Effector memory CD4-positive, alpha-beta T cell (primary cell): ENCODE measurements around the gene YRDC.
A peak's percentile ranks its signal among the peaks of the same experiment; 100 is the strongest.

Source experiments
- DNase-seq, 3 donors: peaks; one replicate each; pipeline ENCODE4 v3.0.0-alpha.2; 2020
- H3K27ac ChIP-seq: 2 replicates; pipeline ENCODE4 v1.7.0; 2013; ENCODE audit warnings: mild to moderate bottlenecking, low read length, moderate library complexity; ENCODE audit not compliant: insufficient read depth, poor library complexity, severe bottlenecking
- H3K27me3 ChIP-seq: replicated peaks from 2 replicates; pipeline ENCODE4 v1.7.0; 2013; ENCODE audit warnings: mild to moderate bottlenecking, low read length; ENCODE audit not compliant: insufficient read depth, control insufficient read depth, poor library complexity, severe bottlenecking
- H3K36me3 ChIP-seq: 2 replicates; pipeline ENCODE4 v1.7.0; 2013; ENCODE audit warnings: mild to moderate bottlenecking, low read length, moderate library complexity; ENCODE audit not compliant: control insufficient read depth, insufficient read depth
- H3K4me1 ChIP-seq: 2 replicates; pipeline ENCODE4 v1.7.0; 2013; ENCODE audit warnings: low read length, mild to moderate bottlenecking; ENCODE audit not compliant: control insufficient read depth, insufficient read depth, poor library complexity, severe bottlenecking
- H3K4me3 ChIP-seq: 2 replicates; pipeline ENCODE4 v1.7.0; 2013; ENCODE audit warnings: low read length, low read depth, mild to moderate bottlenecking; ENCODE audit not compliant: insufficient read depth, poor library complexity, severe bottlenecking
- H3K9me3 ChIP-seq: 2 replicates; pipeline ENCODE4 v1.7.0; 2013; ENCODE audit warnings: mild to moderate bottlenecking, low read length, moderate library complexity; ENCODE audit not compliant: control insufficient read depth

YRDC gene

DNA sequence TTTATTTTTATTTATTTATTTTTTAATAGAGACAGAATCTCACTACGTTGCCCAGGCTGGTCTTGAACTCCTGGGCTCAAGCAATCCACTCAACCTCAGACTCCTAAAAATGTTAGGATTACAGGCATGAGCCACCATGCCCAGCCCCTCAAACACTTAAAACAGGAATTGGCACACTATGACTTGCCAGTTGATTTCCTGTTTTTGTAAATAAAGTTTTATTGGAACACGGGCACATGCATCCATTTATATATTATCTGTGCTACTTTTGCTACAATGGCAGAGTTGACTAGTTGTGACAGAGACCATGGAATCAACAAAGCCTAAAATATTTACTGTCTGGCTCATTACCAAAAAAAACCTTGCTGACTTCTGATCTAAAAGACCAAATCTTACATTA is 16.0 kb upstream of the YRDC start:
- Histone ChIP-seq H3K27ac (no peak overlapping the region), H3K4me3 (no peak overlapping the region), H3K36me3 (peaks cover 37% of the 10 kb centered on the region), H3K27me3 (no peaks in the 10 kb centered on the region), H3K4me1 (no peaks in the 10 kb centered on the region), H3K9me3 (no peaks in the 10 kb centered on the region)
- no peak for DNase-seq

DNA sequence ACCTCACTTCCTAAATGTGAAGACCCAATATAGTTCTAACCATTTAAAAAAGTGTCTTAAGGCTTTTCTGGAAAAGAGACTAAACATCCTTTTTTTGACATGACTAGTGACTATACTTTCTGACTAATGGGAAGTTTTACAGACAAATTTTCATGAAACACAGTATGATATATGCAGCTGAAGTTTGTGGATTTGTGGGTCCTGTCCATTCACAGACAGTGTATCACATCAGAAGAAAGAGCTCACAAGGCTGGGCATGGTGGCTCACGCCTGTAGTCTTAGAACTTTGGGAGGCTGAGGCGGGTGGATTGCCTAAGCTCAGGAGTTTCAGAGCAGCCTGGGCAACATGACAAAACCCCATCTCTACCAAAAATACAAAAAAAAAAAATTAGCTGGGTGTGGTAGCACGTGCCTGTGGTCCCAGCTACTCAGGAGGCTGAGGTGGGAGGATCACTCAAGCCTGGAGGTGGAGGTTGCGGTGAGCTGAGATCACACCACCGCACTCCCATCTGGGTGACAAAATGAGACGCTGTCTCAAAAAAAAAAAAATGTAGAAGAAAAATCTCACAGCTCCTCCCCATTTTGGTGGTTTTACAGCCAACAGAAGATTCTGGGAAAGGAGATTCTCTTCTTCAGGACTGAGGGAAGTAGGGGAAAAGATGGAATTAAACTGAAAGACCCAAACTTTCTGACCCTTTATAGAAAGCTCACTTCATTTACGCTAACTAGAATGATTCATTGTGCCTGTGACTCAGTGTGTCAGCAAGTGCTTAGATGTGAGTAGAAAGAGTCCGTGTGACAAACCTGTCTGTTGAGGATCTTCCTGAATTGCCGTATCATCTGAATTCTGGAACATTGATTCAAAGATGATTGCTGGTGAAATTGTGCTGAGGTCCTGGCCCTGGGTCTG is 15.2 kb upstream of the YRDC start:
- DNase-seq: no peak
- no peaks in the 10 kb centered on the region for H3K9me3 ChIP-seq
- H3K27ac ChIP-seq: no peak overlapping the region
- H3K36me3 ChIP-seq: peaks cover 37% of the 10 kb centered on the region
- no peaks in the 10 kb centered on the region for H3K27me3 ChIP-seq
- no peaks in the 10 kb centered on the region for H3K4me1 ChIP-seq
- no peak overlapping the region for H3K4me3 ChIP-seq

DNA sequence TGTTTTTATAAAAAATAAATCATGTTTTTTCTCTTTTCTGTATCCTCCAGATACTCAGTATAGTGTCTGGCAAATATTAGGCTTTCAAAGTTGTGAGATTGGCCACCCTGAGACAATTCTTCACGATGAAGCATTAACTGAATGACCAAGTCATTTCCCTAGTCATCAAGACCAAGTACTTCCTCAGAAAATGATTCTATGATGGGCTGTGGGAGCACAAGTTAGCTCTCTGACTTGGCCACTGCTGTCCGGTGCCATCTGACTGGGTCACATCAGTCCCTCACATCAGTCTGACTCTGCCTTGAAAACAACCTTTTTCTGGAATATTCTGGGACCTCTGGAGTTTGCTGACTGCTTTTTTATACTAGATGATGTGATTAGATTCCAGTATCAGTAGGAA is 13.5 kb upstream of the YRDC start:
- Histone ChIP-seq H3K9me3 (no peaks in the 10 kb centered on the region), H3K4me3 (no peak overlapping the region), H3K4me1 (no peaks in the 10 kb centered on the region), H3K27ac (no peak overlapping the region), H3K27me3 (no peaks in the 10 kb centered on the region), H3K36me3 (peaks cover 45% of the 10 kb centered on the region)
- DNase-seq: no peak

DNA sequence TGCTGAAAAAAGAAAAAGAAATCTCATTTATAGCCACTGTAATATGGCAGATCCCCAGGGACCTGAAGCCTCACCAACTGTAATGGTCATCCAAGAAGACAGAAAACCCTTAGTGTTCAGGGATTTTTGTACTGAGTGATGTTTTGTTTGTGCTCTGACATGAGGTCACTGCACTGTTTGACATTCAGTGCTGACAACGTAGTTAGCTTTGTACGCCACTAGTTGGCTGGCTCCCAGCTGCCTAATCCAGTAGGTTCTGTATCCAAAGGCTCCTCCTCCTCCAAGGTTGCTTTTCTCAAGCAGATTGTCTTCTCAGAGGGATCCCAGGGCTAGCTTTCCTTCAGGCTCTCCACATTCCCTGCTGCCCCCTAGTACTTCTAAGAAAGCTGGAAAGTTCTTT is 9.5 kb upstream of the YRDC start:
- H3K27me3 ChIP-seq: no peaks in the 10 kb centered on the region
- no peak overlapping the region for H3K4me3 ChIP-seq
- H3K36me3 ChIP-seq: peaks cover 44% of the 10 kb centered on the region
- H3K9me3 ChIP-seq: no peaks in the 10 kb centered on the region
- no peak overlapping the region for H3K27ac ChIP-seq
- DNase-seq: no peak
- no peaks in the 10 kb centered on the region for H3K4me1 ChIP-seq

DNA sequence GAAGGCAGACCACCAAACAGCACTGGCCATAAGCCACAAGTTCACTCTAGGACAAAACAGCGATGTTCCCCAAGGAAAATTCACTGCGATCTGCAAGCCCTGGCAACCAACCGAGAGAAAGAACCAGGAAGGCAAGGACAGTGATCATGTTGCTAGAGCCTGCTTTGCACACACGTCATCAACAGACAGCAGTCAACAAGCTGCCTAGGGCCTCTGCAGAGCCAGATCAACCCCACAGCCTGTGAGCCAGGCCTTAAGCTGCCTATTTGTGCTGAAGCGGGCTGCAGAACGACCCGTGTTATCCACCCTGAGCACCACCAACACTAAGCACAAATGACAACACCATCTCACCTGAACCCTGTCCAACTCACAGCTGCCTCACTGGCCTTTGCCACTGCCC is 6.2 kb upstream of the YRDC start:
- Histone ChIP-seq H3K4me1 (no peaks in the 10 kb centered on the region), H3K4me3 (no peak overlapping the region), H3K9me3 (no peaks in the 10 kb centered on the region), H3K27ac (no peak overlapping the region), H3K27me3 (no peaks in the 10 kb centered on the region), H3K36me3 (peaks cover 20% of the 10 kb centered on the region)
- DNase-seq: no peak

DNA sequence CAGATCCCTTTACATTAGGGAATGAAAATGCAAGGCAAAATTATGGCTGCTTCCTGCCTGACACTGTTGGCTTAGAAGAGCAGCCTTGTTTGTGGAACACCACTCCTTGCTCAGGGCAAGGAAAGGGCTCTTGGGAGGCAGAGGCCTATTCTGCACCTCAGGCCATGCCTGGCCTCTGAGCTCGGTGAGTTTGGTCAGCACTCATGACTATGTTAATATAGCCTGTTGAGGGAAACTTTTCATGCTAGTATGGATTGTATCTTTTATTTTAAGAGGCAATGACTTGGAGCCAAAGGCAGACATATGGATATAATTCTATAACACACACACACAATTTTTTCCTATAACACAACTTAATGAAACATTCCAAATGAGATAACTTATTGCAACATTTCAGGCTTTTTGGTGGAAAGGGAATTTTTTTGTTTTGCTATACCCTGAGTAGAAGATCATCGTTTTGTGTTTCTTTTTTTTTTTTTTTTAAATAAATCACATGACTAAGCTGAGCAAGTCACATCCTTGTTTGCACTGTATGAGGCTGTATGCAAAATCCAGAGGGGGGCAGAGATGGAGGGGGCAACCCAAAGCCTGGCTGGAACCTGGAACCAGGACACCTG is 5.6 kb upstream of the YRDC start:
- no peaks in the 10 kb centered on the region for H3K9me3 ChIP-seq
- DNase-seq: no peak
- no peak overlapping the region for H3K27ac ChIP-seq
- peaks cover 20% of the 10 kb centered on the region for H3K36me3 ChIP-seq
- H3K4me3 ChIP-seq: no peak overlapping the region
- peaks cover 6% of the 10 kb centered on the region for H3K4me1 ChIP-seq
- H3K27me3 ChIP-seq: no peaks in the 10 kb centered on the region

DNA sequence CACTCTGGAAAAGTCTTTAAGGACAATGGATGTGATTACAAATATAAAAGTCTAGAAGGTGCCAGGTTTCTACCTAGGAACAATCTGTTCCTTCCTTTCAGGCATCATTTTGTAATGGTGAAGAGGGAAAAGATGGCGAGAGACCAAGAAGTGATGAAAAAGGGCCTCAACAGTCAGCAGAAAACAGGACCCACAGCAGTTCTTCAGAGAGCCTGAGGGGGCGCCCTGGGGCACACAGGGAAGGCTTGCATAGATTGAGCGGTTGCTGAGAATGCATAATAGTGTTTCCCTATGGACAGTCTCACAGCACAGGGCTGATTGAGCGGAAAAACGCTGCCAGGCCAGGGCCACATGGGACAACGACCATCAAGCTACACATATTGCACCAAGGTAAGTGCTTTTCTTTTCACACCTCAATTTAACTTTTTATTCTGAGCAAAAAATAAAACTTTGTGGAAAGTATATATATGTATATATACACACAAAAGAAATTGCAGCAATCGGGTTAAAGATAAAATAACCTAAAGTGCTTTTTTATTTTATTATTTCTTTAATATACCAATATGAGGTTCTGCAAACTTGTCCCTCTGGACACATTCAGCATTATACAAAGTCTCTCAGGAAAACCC is 3.1 kb upstream of the YRDC start:
- Histone ChIP-seq H3K27me3 (no peaks in the 10 kb centered on the region), H3K4me1 (peaks cover 19% of the 10 kb centered on the region), H3K4me3 (no peak overlapping the region), H3K27ac (no peak overlapping the region), H3K36me3 (peaks cover 13% of the 10 kb centered on the region), H3K9me3 (no peaks in the 10 kb centered on the region)
- peak; percentile 20 to 47 (median 45) for DNase-seq

DNA sequence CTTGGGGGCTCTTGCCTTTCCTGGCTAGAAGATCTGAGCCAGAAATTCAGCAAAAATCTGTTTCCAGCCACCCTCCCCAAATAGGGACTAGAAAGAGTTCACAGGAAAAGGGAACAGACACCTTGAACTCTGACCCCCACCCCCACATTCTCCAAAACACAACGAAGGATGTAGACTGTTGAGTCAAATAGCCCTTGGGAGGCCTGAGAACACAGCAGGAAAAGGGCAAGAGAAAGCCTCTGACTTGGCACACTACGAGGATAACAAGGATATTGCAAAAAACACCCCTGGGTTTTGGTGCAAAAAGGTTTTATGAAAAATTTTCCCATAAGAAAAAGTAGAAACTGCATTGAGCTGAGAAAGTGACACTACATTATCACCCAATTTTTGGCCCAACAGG is 1.9 kb upstream of the YRDC start:
- H3K9me3 ChIP-seq: no peaks in the 10 kb centered on the region
- no peaks in the 10 kb centered on the region for H3K27me3 ChIP-seq
- peaks cover 19% of the 10 kb centered on the region for H3K4me1 ChIP-seq
- H3K27ac ChIP-seq: no peak overlapping the region
- H3K4me3 ChIP-seq: no peak overlapping the region
- peaks cover 20% of the 10 kb centered on the region for H3K36me3 ChIP-seq
- no peak for DNase-seq

DNA sequence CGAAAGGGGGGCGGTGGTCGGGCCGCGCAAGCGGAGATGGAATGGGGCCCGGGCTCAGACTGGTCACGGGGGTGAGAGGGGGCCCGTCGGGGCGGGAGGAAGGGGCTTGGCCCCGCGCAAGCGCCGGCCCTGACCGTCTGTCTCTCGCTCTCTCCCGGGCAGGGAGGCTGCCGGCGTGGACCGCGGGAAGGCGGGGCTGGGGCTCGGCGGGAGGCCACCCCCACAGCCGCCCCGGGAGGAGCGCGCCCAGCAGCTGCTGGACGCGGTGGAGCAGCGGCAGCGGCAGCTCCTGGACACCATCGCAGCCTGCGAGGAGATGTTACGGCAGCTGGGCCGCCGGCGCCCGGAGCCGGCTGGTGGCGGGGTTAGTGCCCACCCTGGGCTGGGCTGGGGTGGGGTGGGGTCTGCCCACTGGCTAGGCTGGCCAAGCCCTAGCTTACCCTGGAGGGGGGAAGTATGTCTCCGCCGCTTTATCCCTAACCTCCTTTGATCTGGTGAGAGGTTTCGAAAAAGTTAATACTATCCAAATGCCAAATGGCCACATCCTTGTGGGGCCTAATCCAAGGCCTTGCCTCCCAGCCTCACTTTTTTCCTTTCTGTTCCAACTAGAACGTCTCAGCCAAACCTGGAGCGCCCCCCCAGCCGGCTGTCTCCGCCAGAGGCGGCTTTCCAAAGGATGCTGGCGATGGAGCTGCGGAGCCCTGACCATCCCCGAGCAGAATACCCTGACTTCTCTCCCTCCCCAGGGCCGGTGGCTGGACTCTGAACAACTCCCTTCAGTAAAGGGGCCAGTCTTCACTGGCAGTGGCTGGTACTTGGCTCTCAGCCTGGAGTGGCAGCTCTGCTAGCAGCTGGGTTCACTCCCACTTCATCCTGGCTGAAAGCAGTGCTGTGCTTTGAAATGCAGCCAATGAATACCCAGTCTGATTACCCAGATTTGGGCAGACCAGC is 636 bp upstream of the YRDC start:
- Histone ChIP-seq H3K27me3 (no peaks in the 10 kb centered on the region), H3K36me3 (peaks cover 32% of the 10 kb centered on the region), H3K9me3 (no peaks in the 10 kb centered on the region), H3K4me3 (peak overlapping the region; percentile 89), H3K27ac (peak overlapping the region; percentile 88), H3K4me1 (peaks cover 19% of the 10 kb centered on the region)
- no peak for DNase-seq
